Measurements from ENCODE around the gene RGS7BP. TPM values are rescaled to one million over a fixed set of nuclear protein-coding genes. Genes with fewer than 3 reads are reported as not detected.

Gene RGS7BP
- total RNA-seq, 3 donors from 2014 or later = under 0.01 to 1.4 (median 0.29) TPM

- intact Hi-C loops (cut with DNase I; ENCODE audit: low total_unique reads) = no loop called here
- Histone ChIP-seq H3K27ac (no peak overlapping the region), H3K9me3 (no peaks in the 10 kb centered on the region), H3K4me3 (no peak overlapping the region), H3K4me1 (no peaks in the 10 kb centered on the region), H3K27me3 (no peaks in the 10 kb centered on the region), H3K36me3 (no peaks in the 10 kb centered on the region)
- TF ChIP-seq POLR2A (IDR thresholded peaks at IDR 0.05) = no peak
- no peak for TF ChIP-seq POLR2AphosphoS5 (IDR thresholded peaks at IDR 0.05)
- TF ChIP-seq CTCF (IDR thresholded peaks at IDR 0.05) = no peak
- DNase-seq (ENCODE audit: low spot score in 2 of 2) = no peak
Observed at GRCh38 chr5:64599226-64599625, 93.4 kb downstream of the RGS7BP start.

GRCh38 chr5:64603676-64604075 is 97.9 kb downstream of the RGS7BP start:
- intact Hi-C loops (cut with DNase I; ENCODE audit: low total_unique reads) = no loop called here
- H3K9me3 ChIP-seq = no peaks in the 10 kb centered on the region

DNA sequence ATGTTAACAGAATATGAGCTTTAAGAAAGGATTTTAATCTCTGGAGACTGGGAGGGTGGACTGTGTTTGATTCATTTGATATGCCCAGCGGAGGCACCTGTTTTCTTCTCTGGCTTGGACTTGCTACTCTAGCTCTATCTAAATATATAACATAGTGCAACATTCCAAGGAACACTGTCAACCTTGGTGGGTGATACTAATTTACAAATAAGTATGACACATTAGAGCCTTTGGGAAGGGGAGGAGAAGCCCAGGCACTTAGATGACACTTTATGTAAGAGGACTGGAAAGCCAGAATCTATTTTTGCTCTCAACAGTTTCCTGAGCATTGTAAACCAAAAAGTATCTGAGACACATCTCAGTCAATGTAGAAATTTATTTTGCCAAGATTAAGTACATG is 101.1 kb downstream of the RGS7BP start:
- no peak for DNase-seq (ENCODE audit: low spot score in 2 of 2)
- Histone ChIP-seq H3K4me1 (no peaks in the 10 kb centered on the region), H3K36me3 (no peaks in the 10 kb centered on the region), H3K9me3 (no peaks in the 10 kb centered on the region), H3K27ac (no peak overlapping the region), H3K4me3 (no peak overlapping the region), H3K27me3 (no peaks in the 10 kb centered on the region)
- intact Hi-C loops (cut with DNase I; ENCODE audit: low total_unique reads) = loop anchor here (5.0 kb wide), 1 partner anchor 165 kb away; no protein-coding TSS in a partner anchor
- TF ChIP-seq POLR2A (IDR thresholded peaks at IDR 0.05) (no peak), CTCF (IDR thresholded peaks at IDR 0.05) (no peak)

More at GRCh38 chr5:64603676-64604075, 97.9 kb downstream of the RGS7BP start:
- TF ChIP-seq POLR2A (IDR thresholded peaks at IDR 0.05) (no peak), CTCF (IDR thresholded peaks at IDR 0.05) (no peak)
- no peak for DNase-seq (ENCODE audit: low spot score in 2 of 2)
- Histone ChIP-seq H3K27ac (no peak overlapping the region), H3K27me3 (no peaks in the 10 kb centered on the region), H3K4me3 (no peak overlapping the region), H3K4me1 (no peaks in the 10 kb centered on the region), H3K36me3 (no peaks in the 10 kb centered on the region)

- no peak for DNase-seq (ENCODE audit: low spot score in 2 of 2)
- Histone ChIP-seq H3K27ac (no peak overlapping the region), H3K27me3 (no peaks in the 10 kb centered on the region), H3K9me3 (no peaks in the 10 kb centered on the region), H3K4me1 (no peaks in the 10 kb centered on the region), H3K4me3 (no peak overlapping the region), H3K36me3 (no peaks in the 10 kb centered on the region)
- intact Hi-C loops (cut with DNase I; ENCODE audit: low total_unique reads) = no loop called here
- peak in 2 of 3 donors; percentile 47 to 50 for TF ChIP-seq CTCF (IDR thresholded peaks at IDR 0.05)
- TF ChIP-seq POLR2A (IDR thresholded peaks at IDR 0.05) = no peak
Observed at GRCh38 chr5:64612344-64612961, 106.6 kb downstream of the RGS7BP start.

DNA sequence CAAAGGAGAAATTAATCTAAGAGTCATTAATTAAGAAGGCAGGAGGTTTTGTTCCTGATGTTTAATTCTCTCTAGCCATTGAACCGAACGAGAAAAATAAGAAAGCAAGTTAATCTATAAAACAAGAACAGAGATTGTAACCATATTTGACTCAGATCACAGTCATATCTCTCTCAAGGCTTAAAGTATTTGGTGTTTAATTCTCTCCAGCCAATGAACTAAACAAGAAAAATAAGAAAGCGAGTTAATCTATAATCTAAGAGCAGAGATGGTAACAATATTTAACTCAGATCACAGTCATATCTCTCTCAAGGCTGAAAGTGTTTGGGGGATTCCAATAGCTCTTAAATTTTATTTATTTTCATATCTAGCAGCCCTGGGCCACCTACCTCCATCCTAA is 110.1 kb downstream of the RGS7BP start:
- Histone ChIP-seq H3K27me3 (no peaks in the 10 kb centered on the region), H3K36me3 (no peaks in the 10 kb centered on the region), H3K9me3 (no peaks in the 10 kb centered on the region), H3K4me3 (no peak overlapping the region), H3K4me1 (no peaks in the 10 kb centered on the region), H3K27ac (no peak overlapping the region)
- DNase-seq (ENCODE audit: low spot score in 2 of 2) = no peak
- intact Hi-C loops (cut with DNase I; ENCODE audit: low total_unique reads) = no loop called here
- TF ChIP-seq CTCF (IDR thresholded peaks at IDR 0.05) (no peak), POLR2AphosphoS5 (IDR thresholded peaks at IDR 0.05) (no peak)
